Measurements from ENCODE around the gene MAP3K20. TPM values are rescaled to one million over a fixed set of nuclear protein-coding genes. Genes with fewer than 3 reads are reported as not detected.

MAP3K20 gene
- total and polyA plus RNA-seq, 2 donors (not counting 1 experiment from before 2014, with no cell fraction given): 105 to 138 TPM

GRCh38 chr2:173117678-173118077 lies 42.0 kb downstream of the MAP3K20 start:
- H3K27ac ChIP-seq (ENCODE audit: insufficient read depth, low read length): no peak overlapping the region
- no peaks in the 10 kb centered on the region for H3K36me3 ChIP-seq (ENCODE audit: control insufficient read depth, insufficient read depth, low read length)
- no peak for TF ChIP-seq CTCF (conservative IDR thresholded peaks at IDR 0.05 in 1 of 2, IDR thresholded peaks at IDR 0.05 in 1 of 2; ENCODE audit: low read depth in 1 of 2, low read length in 2 of 2)
- no peak for TF ChIP-seq EZH2 (IDR thresholded peaks at IDR 0.05; ENCODE audit: low read length, missing control alignments)
- H3K27me3 ChIP-seq (ENCODE audit: control insufficient read depth, insufficient read depth, low read length): no peaks in the 10 kb centered on the region
- H3K4me1 ChIP-seq (ENCODE audit: control insufficient read depth, extremely low read depth, insufficient read depth, low read length): no peaks in the 10 kb centered on the region
- H3K4me2 ChIP-seq (ENCODE audit: extremely low read depth, insufficient read depth, low read length): no peak overlapping the region
- no peak overlapping the region for H3K4me3 ChIP-seq (replicated peaks in 1 of 4; ENCODE audit: control extremely low read depth in 1 of 4, insufficient read depth in 1 of 4, low read depth in 3 of 4, low read length in 4 of 4)
- no peak overlapping the region for H2AFZ ChIP-seq (ENCODE audit: low read length)
- DNase-seq (ENCODE audit: low read depth in 2 of 2): peak in 1 of 2 donors; percentile 16
- peaks cover 30% of the 10 kb centered on the region for H3K79me2 ChIP-seq (ENCODE audit: control insufficient read depth, insufficient read depth, low read length)
- no peaks in the 10 kb centered on the region for H4K20me1 ChIP-seq (ENCODE audit: control insufficient read depth, extremely low read depth, insufficient read depth, low read length)
- no peaks in the 10 kb centered on the region for H3K9me3 ChIP-seq (ENCODE audit: control insufficient read depth, insufficient read depth, low read depth, low read length)
- H3K9ac ChIP-seq (ENCODE audit: insufficient read depth, low read length): no peak overlapping the region

GRCh38 chr2:173118395-173118794 lies 42.7 kb downstream of the MAP3K20 start:
- Histone ChIP-seq H3K9ac (ENCODE audit: insufficient read depth, low read length) (no peak overlapping the region), H3K27ac (ENCODE audit: insufficient read depth, low read length) (no peak overlapping the region), H4K20me1 (ENCODE audit: control insufficient read depth, extremely low read depth, insufficient read depth, low read length) (no peaks in the 10 kb centered on the region), H3K4me1 (ENCODE audit: control insufficient read depth, extremely low read depth, insufficient read depth, low read length) (no peaks in the 10 kb centered on the region), H3K9me3 (ENCODE audit: control insufficient read depth, insufficient read depth, low read depth, low read length) (no peaks in the 10 kb centered on the region), H3K4me3 (replicated peaks in 1 of 4; ENCODE audit: control extremely low read depth in 1 of 4, insufficient read depth in 1 of 4, low read depth in 3 of 4, low read length in 4 of 4) (no peak overlapping the region), H3K4me2 (ENCODE audit: extremely low read depth, insufficient read depth, low read length) (no peak overlapping the region), H3K36me3 (ENCODE audit: control insufficient read depth, insufficient read depth, low read length) (no peaks in the 10 kb centered on the region), H3K27me3 (ENCODE audit: control insufficient read depth, insufficient read depth, low read length) (no peaks in the 10 kb centered on the region), H2AFZ (ENCODE audit: low read length) (no peak overlapping the region), H3K79me2 (ENCODE audit: control insufficient read depth, insufficient read depth, low read length) (peaks cover 25% of the 10 kb centered on the region)
- peak in 1 of 2 donors; percentile 75 for DNase-seq (ENCODE audit: low read depth in 2 of 2)
- TF ChIP-seq CTCF (conservative IDR thresholded peaks at IDR 0.05 in 1 of 2, IDR thresholded peaks at IDR 0.05 in 1 of 2; ENCODE audit: low read depth in 1 of 2, low read length in 2 of 2) (no peak), EZH2 (IDR thresholded peaks at IDR 0.05; ENCODE audit: low read length, missing control alignments) (no peak)

GRCh38 chr2:173119069-173119807 lies 43.6 kb downstream of the MAP3K20 start:
- no peak overlapping the region for H3K27ac ChIP-seq (ENCODE audit: insufficient read depth, low read length)
- H3K27me3 ChIP-seq (ENCODE audit: control insufficient read depth, insufficient read depth, low read length): no peaks in the 10 kb centered on the region
- no peaks in the 10 kb centered on the region for H4K20me1 ChIP-seq (ENCODE audit: control insufficient read depth, extremely low read depth, insufficient read depth, low read length)
- no peaks in the 10 kb centered on the region for H3K36me3 ChIP-seq (ENCODE audit: control insufficient read depth, insufficient read depth, low read length)
- H3K9me3 ChIP-seq (ENCODE audit: control insufficient read depth, insufficient read depth, low read depth, low read length): no peaks in the 10 kb centered on the region
- TF ChIP-seq CTCF (conservative IDR thresholded peaks at IDR 0.05 in 1 of 2, IDR thresholded peaks at IDR 0.05 in 1 of 2; ENCODE audit: low read depth in 1 of 2, low read length in 2 of 2) (no peak), EZH2 (IDR thresholded peaks at IDR 0.05; ENCODE audit: low read length, missing control alignments) (no peak)
- no peak overlapping the region for H3K4me2 ChIP-seq (ENCODE audit: extremely low read depth, insufficient read depth, low read length)
- no peaks in the 10 kb centered on the region for H3K4me1 ChIP-seq (ENCODE audit: control insufficient read depth, extremely low read depth, insufficient read depth, low read length)
- no peak overlapping the region for H2AFZ ChIP-seq (ENCODE audit: low read length)
- peaks cover 18% of the 10 kb centered on the region for H3K79me2 ChIP-seq (ENCODE audit: control insufficient read depth, insufficient read depth, low read length)
- DNase-seq (ENCODE audit: low read depth in 2 of 2): peak; percentile 26 to 31
- no peak overlapping the region for H3K4me3 ChIP-seq (replicated peaks in 1 of 4; ENCODE audit: control extremely low read depth in 1 of 4, insufficient read depth in 1 of 4, low read depth in 3 of 4, low read length in 4 of 4)
- no peak overlapping the region for H3K9ac ChIP-seq (ENCODE audit: insufficient read depth, low read length)
